Left kidney (tissue), 8 donors: Measurements from ENCODE around the gene TMTC3. TPM values are rescaled to one million over a fixed set of nuclear protein-coding genes. Genes with fewer than 3 reads are reported as not detected.
"Not testable (repeated sequence)": the region's sequence is repeated elsewhere in the genome, so short reads cannot be mapped to it uniquely, and the experiment has no call there.

Experiments used
- DNase-seq: peaks from one replicate; pipeline ENCODE4 v3.0.0-alpha.2; 2013
- long read RNA-seq, 8 donors: transcript quantifications; one replicate each; lab custom pipeline, GENCODE V29; 2026
- polyA plus RNA-seq: library from polyadenylated mRNA; unstranded; fragments of 120-200 nt; gene quantifications from one replicate; pipeline ENCODE4 v1.2.1, GENCODE V29; 2013; ENCODE audit not compliant: insufficient read length

Gene TMTC3
- polyA plus RNA-seq = 28.3 TPM
- long read RNA-seq, donor 1, full-length matches to known transcripts = 2 of 2 reads
- long read RNA-seq, donor 1, partial matches to known transcripts = 0 of 2 reads
- long read RNA-seq, donor 1, other reads (novel, unspliced or antisense) = 0 of 2 reads
- long read RNA-seq, donor 2, full-length matches to known transcripts = 3 of 3 reads
- long read RNA-seq, donor 2, partial matches to known transcripts = 0 of 3 reads
- long read RNA-seq, donor 2, other reads (novel, unspliced or antisense) = 0 of 3 reads
- long read RNA-seq, donor 3, full-length matches to known transcripts = 1 of 1 reads
- long read RNA-seq, donor 3, partial matches to known transcripts = 0 of 1 reads
- long read RNA-seq, donor 3, other reads (novel, unspliced or antisense) = 0 of 1 reads
- long read RNA-seq, donor 4 = 0 reads
- long read RNA-seq, donor 5, full-length matches to known transcripts = 1 of 1 reads
- long read RNA-seq, donor 5, partial matches to known transcripts = 0 of 1 reads
- long read RNA-seq, donor 5, other reads (novel, unspliced or antisense) = 0 of 1 reads
- long read RNA-seq, donor 6, full-length matches to known transcripts = 3 of 3 reads
- long read RNA-seq, donor 6, partial matches to known transcripts = 0 of 3 reads
- long read RNA-seq, donor 6, other reads (novel, unspliced or antisense) = 0 of 3 reads
- long read RNA-seq, donor 7, full-length matches to known transcripts = 1 of 1 reads
- long read RNA-seq, donor 7, partial matches to known transcripts = 0 of 1 reads
- long read RNA-seq, donor 7, other reads (novel, unspliced or antisense) = 0 of 1 reads
- long read RNA-seq, donor 8, full-length matches to known transcripts = 1 of 1 reads
- long read RNA-seq, donor 8, partial matches to known transcripts = 0 of 1 reads
- long read RNA-seq, donor 8, other reads (novel, unspliced or antisense) = 0 of 1 reads

DNA sequence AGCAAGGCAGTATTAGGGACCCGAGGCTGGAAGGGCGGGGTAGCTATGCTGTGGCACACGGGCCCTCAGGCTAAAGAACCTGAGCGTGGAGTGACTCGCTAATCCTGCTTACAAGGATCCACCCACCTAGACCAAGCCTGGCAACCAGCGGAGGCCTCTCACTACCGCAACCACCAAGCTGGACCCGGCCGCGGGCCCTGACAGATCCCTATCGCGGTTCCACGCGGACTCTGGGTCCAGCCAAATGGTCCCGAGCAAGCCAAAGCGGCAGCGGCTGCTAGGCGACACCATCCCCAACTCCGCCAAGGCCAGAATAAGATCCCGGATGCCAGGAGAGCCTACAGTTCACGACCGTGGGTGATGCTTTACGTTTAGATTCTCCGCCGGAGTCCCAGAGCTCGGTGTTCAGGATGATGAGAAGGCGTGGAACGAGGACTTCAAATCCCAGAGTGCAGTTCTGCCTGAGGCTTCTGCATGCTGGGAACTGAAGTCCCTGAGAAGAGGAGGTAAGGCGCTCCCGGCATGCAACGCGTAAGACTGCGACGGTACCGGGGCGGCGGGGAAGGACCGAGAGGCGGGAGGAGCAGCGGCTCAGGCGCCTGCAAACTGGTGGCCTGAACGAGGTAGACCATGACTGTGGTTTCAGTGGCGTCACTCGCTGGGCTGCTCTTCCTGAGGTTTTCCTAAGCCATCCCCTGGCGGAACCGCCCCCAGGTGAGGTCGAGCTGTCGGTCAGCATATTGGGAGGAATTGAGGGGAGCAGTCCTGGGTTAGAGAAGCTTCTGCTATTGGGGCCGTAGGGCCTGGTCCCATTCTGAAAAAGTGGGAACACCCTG, at the start of gene TMTC3, which contains the start of gene CEP290:
Gene TMTC3 (plus strand): TSS at position 534 of the 836 bp plus-strand sequence. CDS start 6,009 bp downstream, outside the sequence.
Gene CEP290 (minus strand): TSS at position 315 of the 836 bp plus-strand sequence. CDS start 781 bp downstream, outside the sequence.
- DNase-seq = peak; percentile 99

DNA sequence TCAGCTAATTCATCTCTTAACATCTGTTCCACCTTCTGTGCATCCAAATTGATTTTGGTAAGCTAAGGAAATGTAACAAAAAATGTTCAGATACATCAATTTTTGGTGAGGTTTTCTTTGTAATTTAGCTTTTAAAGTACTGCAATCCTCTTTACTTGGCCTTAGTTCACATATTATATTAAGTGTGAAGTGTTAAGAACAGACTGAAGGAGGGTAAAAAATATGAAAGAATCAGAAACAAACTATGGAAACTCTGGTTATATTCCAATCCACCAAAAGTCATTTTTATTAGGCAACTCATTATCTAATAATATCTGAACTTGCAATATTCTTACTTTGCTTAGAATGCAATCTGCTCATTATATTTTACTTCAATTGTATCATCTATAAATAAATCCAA, 49.3 kb upstream of the TMTC3 start:
- DNase-seq = no peak

DNA sequence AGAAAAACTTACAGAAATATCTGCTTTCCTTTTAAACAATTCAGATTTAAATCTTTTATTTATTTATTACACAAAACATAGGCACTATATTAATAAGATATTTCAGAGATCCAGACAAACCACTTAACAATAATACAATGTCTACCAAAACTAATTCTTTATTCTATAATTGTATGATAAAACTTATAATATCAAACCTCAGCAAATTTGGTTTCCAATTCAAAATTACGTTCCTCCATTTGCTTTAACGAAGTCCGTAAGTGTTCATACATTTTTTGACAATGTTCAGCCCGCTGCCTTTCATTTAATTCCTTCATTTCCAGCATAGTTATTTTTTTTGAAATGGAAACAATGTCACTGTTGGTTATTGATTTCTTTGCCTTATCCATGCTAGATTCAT, 48.5 kb upstream of the TMTC3 start:
- no peak for DNase-seq

DNA sequence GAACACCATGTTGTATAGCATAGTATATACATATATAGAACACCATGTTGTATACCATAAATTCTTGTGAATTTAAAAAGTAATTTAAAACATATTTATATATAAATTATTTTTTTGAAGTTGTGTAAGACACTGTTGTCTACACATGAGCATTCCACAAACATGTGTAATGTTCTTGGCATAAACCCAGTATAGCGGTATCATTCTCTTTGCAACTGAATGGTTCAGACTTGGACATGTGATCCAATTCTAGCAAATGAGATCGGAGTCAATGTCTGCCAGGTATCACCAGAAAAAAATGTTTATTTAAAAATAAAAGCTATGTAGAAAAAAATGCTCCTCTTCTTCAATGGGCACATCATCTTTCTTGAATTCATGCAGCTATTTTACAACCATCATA, 34.1 kb upstream of the TMTC3 start:
- no peak for DNase-seq

DNA sequence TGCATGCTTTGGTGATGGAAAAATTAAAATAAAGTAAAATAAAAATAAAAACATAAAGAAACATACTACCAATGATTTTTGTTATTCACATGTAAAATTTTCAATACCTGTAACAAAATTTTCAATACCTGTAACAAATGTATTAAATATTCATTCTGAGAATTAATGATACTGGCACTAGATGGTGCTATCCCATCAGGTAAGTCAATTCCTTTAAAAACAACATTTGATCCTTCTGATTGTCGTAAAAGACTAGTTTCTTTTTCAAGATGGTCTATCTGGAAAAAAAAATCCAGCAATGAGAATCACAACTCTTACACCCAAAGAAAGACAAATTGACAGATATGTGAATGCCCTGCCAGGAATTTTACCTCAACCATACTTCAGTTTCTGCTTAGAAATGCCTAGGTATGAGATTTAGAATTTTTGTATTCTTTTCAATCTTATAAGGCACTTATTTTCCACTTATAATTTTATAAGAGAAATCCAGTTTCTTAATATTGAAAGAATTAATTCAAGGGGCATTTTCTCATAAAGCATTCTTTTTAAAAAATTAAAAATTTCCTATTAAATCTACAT, 30.9 kb upstream of the TMTC3 start:
- peak; percentile 21 for DNase-seq

DNA sequence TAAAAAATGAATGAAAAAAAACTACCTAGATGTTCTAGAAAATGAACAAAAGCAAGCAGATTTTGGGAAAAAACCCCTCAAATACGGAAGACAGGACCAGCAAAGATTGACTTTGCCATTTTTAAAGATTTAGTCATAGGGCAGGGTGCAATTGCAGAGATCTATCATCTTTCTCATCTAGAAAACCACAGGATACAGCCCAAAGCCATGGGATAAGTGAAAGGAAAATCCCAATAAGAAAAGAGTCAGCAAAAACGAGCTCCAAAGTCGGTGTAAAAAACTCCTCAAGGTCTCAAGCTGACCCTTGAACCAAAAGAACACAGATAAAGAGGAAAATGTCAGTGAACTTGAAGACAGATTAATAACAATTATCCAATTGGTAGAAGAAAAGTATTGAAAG, 28.2 kb upstream of the TMTC3 start:
- DNase-seq = no peak

DNA sequence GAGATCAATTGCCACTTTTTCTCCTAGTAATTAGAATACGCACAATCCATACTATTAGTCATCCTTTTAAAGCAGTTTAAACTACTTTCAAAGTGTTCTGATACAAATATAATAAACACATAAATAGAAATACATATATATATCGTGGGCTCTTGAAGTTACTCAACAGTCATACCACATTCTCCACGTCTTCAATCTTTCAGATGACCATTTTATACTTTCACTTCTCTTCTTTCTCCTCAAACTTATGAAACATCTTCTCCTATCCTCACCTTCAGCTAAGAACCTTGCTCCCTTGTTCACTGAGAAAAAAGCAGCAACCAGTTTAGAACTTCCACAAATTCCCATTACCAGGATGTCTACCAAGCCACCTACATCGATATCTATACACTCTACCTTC, 19.4 kb upstream of the TMTC3 start:
- no peak for DNase-seq

DNA sequence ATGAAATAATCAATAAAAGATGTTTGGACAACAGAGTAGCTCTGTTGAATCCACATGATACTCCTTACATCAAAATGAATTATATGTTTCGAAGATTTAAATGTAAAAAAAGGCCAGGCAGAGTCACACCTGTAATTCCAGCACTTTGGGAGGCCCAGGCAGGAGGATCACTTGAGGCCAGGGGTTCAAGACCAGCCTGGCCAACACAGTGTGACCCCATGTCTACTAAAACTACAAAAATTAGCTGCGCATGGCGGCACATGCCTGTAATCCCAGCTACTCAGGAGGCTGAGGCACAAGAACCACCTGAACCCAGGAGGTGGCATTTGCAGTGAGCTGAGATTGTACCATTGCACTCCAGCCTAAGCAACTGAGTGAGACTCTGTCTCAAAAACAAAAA, 15.0 kb upstream of the TMTC3 start:
- no peak for DNase-seq

DNA sequence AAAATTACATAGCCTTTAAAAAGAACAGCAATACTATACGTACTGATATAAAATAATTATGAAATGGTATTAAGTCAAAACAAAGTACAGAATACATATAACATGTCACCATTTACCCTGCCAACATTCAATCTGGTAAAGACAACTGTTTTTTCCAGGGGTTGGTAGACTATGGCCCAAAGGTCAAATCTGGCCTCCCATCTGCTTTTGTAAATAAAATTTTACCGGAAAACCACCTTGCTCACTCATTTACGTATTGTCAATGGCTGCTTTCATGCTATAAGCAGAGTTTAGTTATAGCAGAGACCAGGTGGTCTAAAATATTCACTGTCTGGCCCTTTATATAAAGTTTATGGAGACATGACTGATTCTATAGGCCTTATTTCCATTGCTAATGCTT, 14.3 kb upstream of the TMTC3 start:
- DNase-seq = no peak

DNA sequence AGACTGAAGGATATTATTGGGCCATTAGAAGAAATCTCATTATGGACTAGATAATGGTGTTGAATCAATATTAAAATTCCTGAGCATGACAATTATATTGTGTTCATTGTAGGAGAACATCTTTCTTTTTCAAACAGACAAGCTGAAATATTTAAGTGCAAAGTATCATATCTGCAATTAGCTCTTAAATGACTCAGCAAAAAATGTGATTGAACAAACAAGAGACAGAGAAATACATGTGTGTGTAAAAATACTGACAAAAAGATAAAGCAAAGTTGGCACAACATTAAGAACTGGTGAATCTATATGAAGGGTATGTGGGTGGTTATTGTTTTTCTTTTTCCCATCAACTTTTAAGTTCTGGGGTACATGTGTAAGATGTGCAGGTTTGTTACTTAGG, 9.7 kb upstream of the TMTC3 start:
- DNase-seq = no peak

DNA sequence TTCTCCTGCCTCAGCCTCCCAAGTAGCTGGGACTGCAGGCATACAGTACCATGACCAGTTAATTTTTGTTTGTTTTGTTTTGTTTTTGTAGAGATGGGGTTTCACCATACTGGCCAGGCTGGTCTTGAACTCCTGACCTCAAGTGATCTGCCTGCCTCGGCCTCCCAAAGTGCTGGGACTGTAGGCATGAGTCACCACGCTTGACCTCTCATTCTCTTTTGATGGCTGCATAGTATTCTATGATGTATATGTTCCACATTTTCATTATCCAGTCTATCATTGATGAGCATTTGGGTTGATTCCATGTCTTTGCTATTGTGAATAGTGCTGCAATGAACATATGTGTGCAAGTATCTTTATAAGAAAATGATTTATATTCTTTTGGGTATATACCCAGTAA, 8.9 kb upstream of the TMTC3 start:
- not testable (repeated sequence) for DNase-seq

DNA sequence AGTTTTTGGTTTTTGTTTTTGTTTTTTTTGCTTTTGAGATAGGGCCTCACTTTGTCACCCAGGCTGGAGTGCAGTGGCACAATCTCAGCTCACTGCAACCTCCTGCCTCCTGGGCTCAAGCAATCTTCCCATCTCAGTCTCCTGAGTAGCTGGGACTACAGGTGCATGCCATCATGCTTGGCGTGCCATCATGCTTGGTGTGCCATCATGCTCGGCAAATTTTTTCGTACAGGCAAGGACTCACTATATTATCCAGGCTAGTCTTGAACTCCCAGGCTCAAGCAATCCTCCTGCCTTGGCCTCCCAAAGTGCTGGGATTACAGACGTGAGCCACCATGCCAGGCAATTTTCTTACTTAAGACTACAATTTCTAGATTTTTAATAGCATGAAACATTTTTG, 2.4 kb upstream of the TMTC3 start:
- not testable (repeated sequence) for DNase-seq

DNA sequence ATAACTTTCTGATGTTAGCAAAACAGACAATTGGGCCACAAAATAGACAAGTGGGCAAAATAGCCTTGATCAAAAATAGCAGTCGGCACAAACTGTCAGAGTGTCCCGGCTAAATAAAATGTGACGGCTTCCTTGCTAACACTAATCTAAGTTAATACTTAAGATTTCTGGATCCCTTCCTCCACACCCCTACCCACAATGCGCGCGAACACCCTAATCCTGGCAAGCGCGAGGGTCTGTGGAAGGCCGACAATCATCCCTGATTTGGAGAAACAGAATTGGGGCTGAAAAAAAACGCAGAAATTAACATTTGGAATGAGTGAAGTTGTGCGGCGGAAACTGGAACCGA, 708 bp upstream of the TMTC3 start:
- no peak for DNase-seq

DNA sequence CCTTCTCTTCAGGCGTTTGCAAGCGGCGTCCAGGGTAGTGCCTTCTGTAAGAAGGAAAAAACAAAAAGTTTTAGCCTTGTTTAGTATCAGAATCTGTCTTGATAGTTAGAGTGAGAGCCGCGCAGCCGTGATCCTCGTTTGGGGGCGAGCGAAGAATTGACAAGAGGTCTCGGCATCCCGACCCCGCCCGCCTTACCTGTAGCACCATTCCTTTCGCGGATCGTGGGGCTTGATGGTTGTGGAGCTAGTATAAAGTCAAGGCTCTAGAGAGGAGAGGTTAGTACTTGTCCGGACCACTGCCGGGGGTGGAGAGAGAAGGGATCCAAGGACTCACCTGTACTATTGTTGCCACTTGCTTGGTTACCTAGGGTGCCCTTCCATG, 494 bp downstream of the TMTC3 start:
- DNase-seq = peak; percentile 29

DNA sequence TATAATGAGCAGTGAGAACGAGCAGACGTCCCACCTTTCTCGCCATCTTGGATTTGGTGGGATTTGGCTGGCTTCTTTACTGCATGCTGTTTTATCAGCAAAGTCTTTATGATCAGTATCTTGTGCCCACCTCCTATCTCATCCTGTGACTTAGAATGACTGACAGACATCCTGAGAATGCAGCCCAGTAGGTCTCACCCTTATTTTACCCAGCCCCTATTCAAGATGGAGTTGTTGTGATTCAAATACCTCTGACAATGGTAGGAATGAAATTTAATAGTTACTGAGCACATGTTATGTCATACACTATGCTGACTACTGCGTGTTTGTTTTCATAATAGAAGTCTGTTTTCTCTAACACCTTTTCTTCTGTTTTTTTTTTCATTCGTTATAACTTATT, 1.9 kb downstream of the TMTC3 start:
- no peak for DNase-seq

DNA sequence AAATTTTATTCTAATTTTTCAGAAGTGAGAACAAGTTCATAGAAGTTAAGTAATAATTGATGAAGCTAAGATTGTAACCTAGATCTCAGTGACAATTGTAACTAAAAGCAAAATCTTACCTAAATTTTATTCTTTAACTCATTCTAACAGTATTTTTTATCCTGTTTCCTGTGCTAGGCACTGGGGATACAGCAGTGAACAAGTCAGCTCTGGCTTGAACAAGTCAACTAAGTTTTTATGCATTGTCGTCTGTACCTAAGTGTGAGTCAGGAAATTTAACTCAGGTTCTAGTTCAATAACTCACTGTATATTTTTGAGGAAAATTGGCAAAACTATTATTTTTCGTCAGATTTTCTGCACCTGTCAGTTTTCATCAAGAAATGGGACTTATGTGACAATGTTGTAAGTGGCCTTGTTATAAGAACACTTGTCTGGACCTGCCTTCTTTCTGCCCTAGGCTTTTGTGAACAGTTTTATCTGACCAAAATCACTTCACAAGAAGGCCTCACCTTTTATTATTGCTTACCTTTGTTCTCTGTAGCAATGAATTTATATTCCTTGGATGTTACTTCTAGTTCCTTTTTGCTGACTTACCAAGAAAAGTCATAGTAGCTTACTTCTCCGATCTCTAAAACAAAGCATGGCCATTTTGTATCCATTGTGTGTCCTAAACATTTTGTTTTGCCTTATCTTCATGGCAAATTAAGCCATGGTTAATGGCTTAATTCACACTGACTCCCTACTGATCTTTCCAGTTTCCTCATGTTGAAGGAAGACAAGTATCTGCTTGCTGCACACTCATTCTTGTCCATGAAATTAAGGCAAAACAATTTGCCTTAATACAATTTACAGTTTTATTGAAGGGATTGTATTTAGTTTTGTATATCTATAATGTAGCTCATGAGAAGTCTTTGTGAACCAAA, 2.7 kb downstream of the TMTC3 start:
- DNase-seq = no peak

DNA sequence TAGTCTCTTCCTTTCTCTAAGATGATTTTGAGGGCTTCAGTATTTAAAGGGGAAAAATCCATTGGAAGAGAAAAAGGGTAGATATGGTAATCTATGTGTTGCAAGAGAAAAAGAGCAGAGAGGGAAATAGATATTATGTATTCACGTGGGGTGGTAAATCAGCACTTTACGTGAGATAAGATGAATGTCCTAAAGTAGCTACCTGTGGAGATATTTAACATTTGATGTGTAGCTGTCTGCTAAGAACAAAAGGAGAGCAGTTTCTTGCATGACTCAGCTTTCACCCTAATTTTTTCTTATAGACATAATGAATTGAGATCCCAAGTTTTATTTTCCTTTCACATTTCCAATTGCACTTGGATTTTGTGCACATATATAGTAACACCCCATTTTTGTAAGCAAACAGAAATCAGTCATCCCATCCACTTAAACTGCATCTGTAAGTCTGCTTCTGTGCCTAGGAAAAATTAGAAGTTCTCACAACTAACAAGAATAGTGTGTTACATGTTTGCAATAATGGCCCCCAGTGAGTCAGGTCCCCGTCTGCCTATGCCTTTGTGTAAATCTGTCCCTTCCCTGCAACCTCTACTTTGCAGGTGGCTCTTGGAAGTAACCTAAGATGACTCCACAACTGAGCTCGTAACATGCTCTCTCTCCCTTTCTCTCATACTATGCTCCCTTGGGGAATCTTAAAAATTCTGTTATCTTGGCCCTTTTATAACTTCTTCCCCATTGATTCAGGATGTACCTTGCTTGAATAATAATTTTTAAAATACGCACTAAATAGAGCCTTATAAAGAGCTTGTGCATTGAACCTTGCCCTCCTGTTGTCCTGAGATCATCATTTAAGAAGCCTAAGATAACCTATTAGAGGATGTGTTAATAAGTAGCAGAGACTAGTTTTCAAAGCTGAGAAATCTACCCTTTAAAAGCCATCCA, 3.7 kb downstream of the TMTC3 start:
- DNase-seq = no peak

DNA sequence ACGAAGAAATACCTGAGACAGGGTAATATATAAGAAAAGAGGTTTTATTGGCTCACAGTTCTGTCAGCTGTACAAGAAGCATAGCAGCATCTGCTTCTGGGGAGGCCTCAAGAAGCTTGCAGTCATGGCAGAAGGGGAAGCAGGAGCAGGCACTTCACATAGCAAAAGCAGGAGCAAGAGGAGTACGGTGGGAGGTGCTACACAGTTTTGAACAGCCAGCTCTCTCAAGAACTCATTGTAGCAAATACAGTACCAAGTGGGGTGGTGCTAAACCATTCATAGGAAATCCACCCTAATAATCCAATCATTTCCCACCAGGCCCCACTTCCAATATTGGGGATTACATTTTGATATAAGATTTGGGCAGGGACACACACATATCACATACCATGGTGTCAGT, 8.0 kb downstream of the TMTC3 start:
- no peak for DNase-seq

DNA sequence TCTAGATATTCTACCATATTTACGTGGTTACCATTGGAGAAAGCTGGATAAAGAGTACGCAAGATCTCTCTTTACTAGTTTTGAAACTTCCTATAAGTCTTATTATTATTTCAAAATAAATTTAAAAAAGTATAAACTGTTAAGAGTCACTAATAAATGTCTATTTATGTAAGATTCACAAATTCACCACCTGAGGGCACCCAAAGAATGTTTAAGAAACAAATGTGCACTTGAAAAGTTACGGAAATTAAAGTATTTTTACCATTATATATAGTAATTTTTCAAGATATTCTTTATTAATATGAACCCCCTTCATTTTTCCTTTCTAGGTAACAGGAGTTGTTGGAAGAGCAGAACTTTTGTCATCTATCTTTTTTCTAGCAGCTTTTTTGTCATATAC, 11.9 kb downstream of the TMTC3 start:
- peak; percentile 20 for DNase-seq
